HEK293T (cell line): ENCODE results near the gene RIT1.

ENCODE experiments used
- ARNT ChIP-seq: fragments of 450-650 bp; IDR thresholded peaks from 2 replicates; pipeline ENCODE4 v1.6.1; 2017; ENCODE audit warnings: mild to moderate bottlenecking
- BHLHE40 ChIP-seq: fragments of 450-650 bp; IDR thresholded peaks from 2 replicates; pipeline ENCODE4 v1.6.1; 2016; ENCODE audit warnings: mild to moderate bottlenecking, moderate library complexity, borderline replicate concordance
- ELF4 ChIP-seq: fragments of 450-650 bp; IDR thresholded peaks from 2 replicates; pipeline ENCODE4 v1.6.1; 2017; ENCODE audit warnings: antibody characterized with exemption
- FOXA1 ChIP-seq: fragments of 450-650 bp; IDR thresholded peaks from 2 replicates; pipeline ENCODE4 v1.6.1; 2016; ENCODE audit warnings: mild to moderate bottlenecking
- FOXK2 ChIP-seq: fragments of 450-650 bp; IDR thresholded peaks from 2 replicates; pipeline ENCODE4 v1.6.1; 2016; ENCODE audit warnings: mild to moderate bottlenecking
- FOXM1 ChIP-seq: fragments of 450-650 bp; IDR thresholded peaks from 2 replicates; pipeline ENCODE4 v1.6.1; 2017; ENCODE audit warnings: mild to moderate bottlenecking, borderline replicate concordance
- NFRKB ChIP-seq: fragments of 450-650 bp; IDR thresholded peaks from 2 replicates; pipeline ENCODE4 v1.6.1; 2016; ENCODE audit warnings: mild to moderate bottlenecking, moderate library complexity
- SP1 ChIP-seq: fragments of 450-650 bp; IDR thresholded peaks from 2 replicates; pipeline ENCODE4 v1.6.1; 2017
- SUZ12 ChIP-seq: fragments of 450-650 bp; IDR thresholded peaks from 2 replicates; pipeline ENCODE4 v1.6.1; 2016; ENCODE audit warnings: mild to moderate bottlenecking
- TARDBP ChIP-seq: fragments of 450-650 bp; IDR thresholded peaks from 2 replicates; pipeline ENCODE4 v1.6.1; 2016
- ZNF384 ChIP-seq: fragments of 450-650 bp; IDR thresholded peaks from 2 replicates; pipeline ENCODE4 v1.6.1; 2016
- TF ChIP-seq, protein P1 (sequence below): fragments of 450-650 bp; IDR thresholded peaks from 2 replicates; pipeline ENCODE4 v1.6.1; 2016

DNA sequence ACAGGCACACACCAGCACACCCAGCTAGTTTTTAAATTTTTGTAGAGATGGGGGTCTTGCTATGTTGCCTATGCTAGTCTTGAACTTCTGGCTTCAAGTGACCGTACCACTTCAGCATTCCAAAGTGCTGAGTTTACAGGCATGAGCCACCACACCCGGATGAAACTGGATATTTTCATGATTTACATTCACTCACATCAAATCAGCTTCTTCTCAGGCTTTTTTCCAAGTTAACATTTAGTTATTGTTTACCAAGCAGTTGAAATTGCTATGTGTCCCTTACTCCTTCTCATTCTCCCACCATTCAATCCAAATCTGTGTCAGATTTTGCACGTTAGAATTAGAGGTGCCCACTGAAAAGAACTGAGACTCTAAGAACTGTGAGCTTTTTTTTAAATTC is 18.4 kb downstream of the RIT1 start:
- no peak for TF ChIP-seq ARNT
- no peak for TF ChIP-seq ZNF384
- TF ChIP-seq TARDBP, result no peak
- TF ChIP-seq FOXK2, result no peak
- TF ChIP-seq BHLHE40, result no peak
- no peak for TF ChIP-seq FOXA1
- no peak for TF ChIP-seq SP1
- no peak for TF ChIP-seq SUZ12
- TF ChIP-seq ELF4, result no peak
- no peak for TF ChIP-seq FOXM1
- TF ChIP-seq, protein P1, sequence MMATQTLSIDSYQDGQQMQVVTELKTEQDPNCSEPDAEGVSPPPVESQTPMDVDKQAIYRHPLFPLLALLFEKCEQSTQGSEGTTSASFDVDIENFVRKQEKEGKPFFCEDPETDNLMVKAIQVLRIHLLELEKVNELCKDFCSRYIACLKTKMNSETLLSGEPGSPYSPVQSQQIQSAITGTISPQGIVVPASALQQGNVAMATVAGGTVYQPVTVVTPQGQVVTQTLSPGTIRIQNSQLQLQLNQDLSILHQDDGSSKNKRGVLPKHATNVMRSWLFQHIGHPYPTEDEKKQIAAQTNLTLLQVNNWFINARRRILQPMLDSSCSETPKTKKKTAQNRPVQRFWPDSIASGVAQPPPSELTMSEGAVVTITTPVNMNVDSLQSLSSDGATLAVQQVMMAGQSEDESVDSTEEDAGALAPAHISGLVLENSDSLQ, result no peak
- no peak for TF ChIP-seq NFRKB
